ENCODE data around the gene MOGAT2. TPM values are rescaled to one million over a fixed set of nuclear protein-coding genes. Genes with fewer than 3 reads are reported as not detected.
A peak's percentile ranks its signal among the peaks of the same experiment; 100 is the strongest.

Gene MOGAT2
- total RNA-seq, 1 experiment from 2014 or later: 0.12 TPM

DNA sequence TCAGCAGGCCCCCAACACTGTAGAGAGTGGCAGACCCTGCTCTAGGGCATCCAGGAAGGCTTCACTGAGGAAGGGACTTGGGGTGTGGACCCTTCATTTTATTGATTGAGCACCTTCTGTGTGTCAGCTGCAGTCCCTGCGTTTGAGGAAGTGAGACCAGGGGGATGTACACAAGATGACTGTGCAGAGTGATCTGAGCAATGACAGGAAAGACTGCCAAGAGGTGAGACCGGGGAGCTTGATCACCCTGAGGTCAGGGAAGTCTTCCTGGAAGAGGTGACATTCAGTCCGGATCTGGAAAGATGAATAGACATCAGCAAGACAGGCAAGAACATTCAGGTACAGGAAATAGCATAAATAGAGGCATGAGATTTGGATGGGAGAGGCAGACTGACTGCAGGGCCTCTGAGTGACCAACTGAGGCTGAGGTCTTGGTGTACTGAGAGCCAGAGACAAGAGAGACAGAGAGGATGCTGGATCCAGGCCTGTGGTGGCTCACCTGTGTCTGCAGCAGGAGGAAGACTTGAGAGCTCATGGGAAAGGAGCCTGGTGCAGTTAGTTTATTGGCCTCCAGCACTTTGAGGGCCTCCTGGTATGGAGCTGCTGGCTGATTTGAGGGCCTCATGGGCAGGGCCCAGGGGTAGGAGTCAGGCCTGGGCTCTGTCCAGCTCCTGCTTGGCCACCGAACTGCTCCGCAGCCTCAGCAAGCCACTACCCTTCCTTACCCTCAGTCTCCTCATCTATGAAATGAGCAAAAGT, 56.1 kb downstream of the MOGAT2 start:
- POLR2A ChIA-PET: no interaction called here
- Histone ChIP-seq H3K4me2 (ENCODE audit: low read length) (no peak overlapping the region), H2AFZ (ENCODE audit: low read depth, low read length, poor library complexity, severe bottlenecking) (no peak overlapping the region), H3K9me3 (ENCODE audit: control insufficient read depth in 1 of 2, insufficient read depth in 1 of 2, low read depth in 1 of 2, low read length in 2 of 2) (no peaks in the 10 kb centered on the region), H3K9me2 (ENCODE audit: insufficient read depth) (no peaks in the 10 kb centered on the region), H3K4me1 (ENCODE audit: control insufficient read depth in 1 of 2, insufficient read depth in 2 of 2, low read length in 2 of 2) (peaks cover 4 to 20% of the 10 kb centered on the region in 2 experiments), H3K36me3 (ENCODE audit: control insufficient read depth in 1 of 2, insufficient read depth in 2 of 2, low read length in 2 of 2) (no peaks in the 10 kb centered on the region), H3K79me2 (ENCODE audit: insufficient read depth, low read length) (no peaks in the 10 kb centered on the region), H3K9ac (ENCODE audit: low read length) (no peak overlapping the region), H3K27me3 (ENCODE audit: insufficient read depth, low read length) (peaks cover 6% of the 10 kb centered on the region; the same call in 1 of the 2 replicates), H4K20me1 (ENCODE audit: insufficient read depth) (no peaks in the 10 kb centered on the region), H3K27ac (ENCODE audit: low read depth, low read length) (no peak overlapping the region), H3K4me3 (replicated peaks in 1 of 2; ENCODE audit: low read depth in 1 of 2, low read length in 2 of 2) (no peak overlapping the region)
- no TSS peak for BruUV-seq (replicated peaks)
- DNase-seq (ENCODE audit: low read depth, low spot score): no peak
- RAD21 ChIA-PET (ENCODE audit: low non-redundant PET in 1 of 2, low total read pairs in 2 of 2, uncharacterized antibody in 2 of 2, unreplicated experiment in 2 of 2): no interaction called here
- CTCF ChIA-PET: no interaction called here
- intact Hi-C loops (cut with micrococcal nuclease): no loop called here
- TF ChIP-seq, protein P1, sequence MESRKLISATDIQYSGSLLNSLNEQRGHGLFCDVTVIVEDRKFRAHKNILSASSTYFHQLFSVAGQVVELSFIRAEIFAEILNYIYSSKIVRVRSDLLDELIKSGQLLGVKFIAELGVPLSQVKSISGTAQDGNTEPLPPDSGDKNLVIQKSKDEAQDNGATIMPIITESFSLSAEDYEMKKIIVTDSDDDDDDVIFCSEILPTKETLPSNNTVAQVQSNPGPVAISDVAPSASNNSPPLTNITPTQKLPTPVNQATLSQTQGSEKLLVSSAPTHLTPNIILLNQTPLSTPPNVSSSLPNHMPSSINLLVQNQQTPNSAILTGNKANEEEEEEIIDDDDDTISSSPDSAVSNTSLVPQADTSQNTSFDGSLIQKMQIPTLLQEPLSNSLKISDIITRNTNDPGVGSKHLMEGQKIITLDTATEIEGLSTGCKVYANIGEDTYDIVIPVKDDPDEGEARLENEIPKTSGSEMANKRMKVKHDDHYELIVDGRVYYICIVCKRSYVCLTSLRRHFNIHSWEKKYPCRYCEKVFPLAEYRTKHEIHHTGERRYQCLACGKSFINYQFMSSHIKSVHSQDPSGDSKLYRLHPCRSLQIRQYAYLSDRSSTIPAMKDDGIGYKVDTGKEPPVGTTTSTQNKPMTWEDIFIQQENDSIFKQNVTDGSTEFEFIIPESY (IDR thresholded peaks at IDR 0.05; ENCODE audit: extremely low read depth, insufficient replicate concordance, low read length): no peak
- TF ChIP-seq ZFX (IDR thresholded peaks at IDR 0.05) (0 out of 2 replicates have a peak, but pooled peaks have one; percentile 9), JUND (IDR thresholded peaks at IDR 0.05) (no peak)
- no peak for ATAC-seq

DNA sequence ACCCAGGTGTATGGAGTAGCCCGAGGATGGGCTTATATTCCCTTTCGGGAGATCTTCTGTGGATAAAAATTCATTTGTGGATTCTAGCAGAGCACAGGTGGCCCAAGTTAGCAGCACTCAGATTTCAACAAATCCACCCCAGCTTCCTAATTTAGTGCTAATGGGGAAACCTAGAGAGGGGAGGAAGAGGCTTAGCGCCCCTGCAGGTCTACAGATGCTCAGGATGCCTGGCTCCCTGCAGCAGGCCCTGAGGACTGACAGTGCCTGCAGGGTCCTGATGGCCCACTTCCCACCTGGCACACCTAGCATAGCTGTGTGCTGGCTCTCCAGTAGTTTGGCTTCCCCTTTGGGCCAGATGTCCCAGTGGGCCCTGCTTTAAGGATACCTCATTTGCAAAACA, 57.4 kb downstream of the MOGAT2 start:
- no peak for ATAC-seq
- Histone ChIP-seq H2AFZ (ENCODE audit: low read depth, low read length, poor library complexity, severe bottlenecking) (no peak overlapping the region), H4K20me1 (ENCODE audit: insufficient read depth) (no peaks in the 10 kb centered on the region), H3K4me2 (ENCODE audit: low read length) (no peak overlapping the region), H3K79me2 (ENCODE audit: insufficient read depth, low read length) (no peaks in the 10 kb centered on the region), H3K27me3 (ENCODE audit: insufficient read depth, low read length) (no peaks in the 10 kb centered on the region), H3K9me2 (ENCODE audit: insufficient read depth) (no peaks in the 10 kb centered on the region), H3K27ac (ENCODE audit: low read depth, low read length) (no peak overlapping the region), H3K4me1 (ENCODE audit: control insufficient read depth in 1 of 2, insufficient read depth in 2 of 2, low read length in 2 of 2) (peaks cover 0 to 14% of the 10 kb centered on the region in 2 experiments; a peak in 2 of 4 replicates), H3K9ac (ENCODE audit: low read length) (no peak overlapping the region), H3K36me3 (ENCODE audit: control insufficient read depth in 1 of 2, insufficient read depth in 2 of 2, low read length in 2 of 2) (no peaks in the 10 kb centered on the region), H3K4me3 (replicated peaks in 1 of 2; ENCODE audit: low read depth in 1 of 2, low read length in 2 of 2) (no peak overlapping the region), H3K9me3 (ENCODE audit: control insufficient read depth in 1 of 2, insufficient read depth in 1 of 2, low read depth in 1 of 2, low read length in 2 of 2) (no peaks in the 10 kb centered on the region)
- DNase-seq (ENCODE audit: low read depth, low spot score): no peak
- RAD21 ChIA-PET (ENCODE audit: low non-redundant PET in 1 of 2, low total read pairs in 2 of 2, uncharacterized antibody in 2 of 2, unreplicated experiment in 2 of 2): no interaction called here
- CTCF ChIA-PET: no interaction called here
- POLR2A ChIA-PET: no interaction called here
- intact Hi-C loops (cut with micrococcal nuclease): no loop called here
- no TSS peak for BruUV-seq (replicated peaks)
- TF ChIP-seq, protein P2, sequence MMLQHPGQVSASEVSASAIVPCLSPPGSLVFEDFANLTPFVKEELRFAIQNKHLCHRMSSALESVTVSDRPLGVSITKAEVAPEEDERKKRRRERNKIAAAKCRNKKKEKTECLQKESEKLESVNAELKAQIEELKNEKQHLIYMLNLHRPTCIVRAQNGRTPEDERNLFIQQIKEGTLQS (IDR thresholded peaks at IDR 0.05): no peak
- TF ChIP-seq POLR2A (IDR thresholded peaks at IDR 0.05; ENCODE audit: borderline replicate concordance, extremely low read depth, insufficient read depth, insufficient read length) (no peak), RAD21 (IDR thresholded peaks at IDR 0.05; ENCODE audit: low read depth) (no peak), ELF1 (IDR thresholded peaks at IDR 0.05; ENCODE audit: borderline replicate concordance, low read depth) (no peak), ZNF274 (IDR thresholded peaks at IDR 0.05; ENCODE audit: low read depth, low read length) (no peak), YY1 (IDR thresholded peaks at IDR 0.05; ENCODE audit: extremely low read depth, insufficient replicate concordance, low read depth, low read length) (no peak), CEBPB (IDR thresholded peaks at IDR 0.05; ENCODE audit: low read depth) (no peak), CBX3 (IDR thresholded peaks at IDR 0.05; ENCODE audit: low read depth) (no peak)
- TF ChIP-seq, protein P1 (IDR thresholded peaks at IDR 0.05; ENCODE audit: extremely low read depth, insufficient replicate concordance, low read length): no peak
- TF ChIP-seq, protein P3, sequence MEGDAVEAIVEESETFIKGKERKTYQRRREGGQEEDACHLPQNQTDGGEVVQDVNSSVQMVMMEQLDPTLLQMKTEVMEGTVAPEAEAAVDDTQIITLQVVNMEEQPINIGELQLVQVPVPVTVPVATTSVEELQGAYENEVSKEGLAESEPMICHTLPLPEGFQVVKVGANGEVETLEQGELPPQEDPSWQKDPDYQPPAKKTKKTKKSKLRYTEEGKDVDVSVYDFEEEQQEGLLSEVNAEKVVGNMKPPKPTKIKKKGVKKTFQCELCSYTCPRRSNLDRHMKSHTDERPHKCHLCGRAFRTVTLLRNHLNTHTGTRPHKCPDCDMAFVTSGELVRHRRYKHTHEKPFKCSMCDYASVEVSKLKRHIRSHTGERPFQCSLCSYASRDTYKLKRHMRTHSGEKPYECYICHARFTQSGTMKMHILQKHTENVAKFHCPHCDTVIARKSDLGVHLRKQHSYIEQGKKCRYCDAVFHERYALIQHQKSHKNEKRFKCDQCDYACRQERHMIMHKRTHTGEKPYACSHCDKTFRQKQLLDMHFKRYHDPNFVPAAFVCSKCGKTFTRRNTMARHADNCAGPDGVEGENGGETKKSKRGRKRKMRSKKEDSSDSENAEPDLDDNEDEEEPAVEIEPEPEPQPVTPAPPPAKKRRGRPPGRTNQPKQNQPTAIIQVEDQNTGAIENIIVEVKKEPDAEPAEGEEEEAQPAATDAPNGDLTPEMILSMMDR (IDR thresholded peaks at IDR 0.05 in 2 of 3, conservative IDR thresholded peaks at IDR 0.05 in 1 of 3; ENCODE audit: borderline replicate concordance in 1 of 3, insufficient read depth in 1 of 3, low read depth in 2 of 3, low read length in 2 of 3): no peak
